GM10248 (cell line): Measurements from ENCODE around the gene ATP7A.

ENCODE experiments used
- CTCF ChIA-PET: fragments of 300-600 bp; sonication (Branson Sonifier 250); formaldehyde crosslinking; extraction: SDS; loops from one replicate; lab custom pipeline; 2021; ENCODE audit warnings: antibody characterized with exemption; lab: Yijun Ruan, JAX
- POLR2A ChIA-PET: fragments of 350-650 bp; sonication (Branson Sonifier 250); formaldehyde crosslinking; extraction: SDS; loops from one replicate; lab custom pipeline; 2020; ENCODE audit warnings: antibody characterized with exemption; lab: Yijun Ruan, JAX
- DNase-seq: peaks from one replicate; pipeline ENCODE4 v3.0.0; 2012; ENCODE audit errors: extremely low spot score
- CTCF ChIP-seq: IDR thresholded peaks from 2 replicates; pipeline ENCODE4 v1.5.1; 2012; ENCODE audit warnings: mild to moderate bottlenecking, low read depth; ENCODE audit errors: extremely low read depth, missing control alignments, control extremely low read depth

The ATP7A gene

GRCh38 chrX:78019586-78020483 is 109.3 kb downstream of the ATP7A start:
- ChIA-PET POLR2A (no interaction called here), CTCF (interaction anchor here (2.0 kb wide), 1 partner anchor 10 kb away, joined by 9 read pairs; no protein-coding TSS in a partner anchor)
- no peak for DNase-seq
- TF ChIP-seq CTCF = no peak

- CTCF ChIA-PET = interaction anchor here (0.6 to 2.6 kb wide), 27 partner anchors 9 to 1746 kb away, joined by 3 to 16 read pairs (median 5); partner anchors contain the start of genes ATP7A and COX7B
- TF ChIP-seq CTCF = peak; percentile 50
- DNase-seq = peak; percentile 45
- POLR2A ChIA-PET = no interaction called here
These were observed 114.0 kb downstream of the ATP7A start for GRCh38 chrX:78024349-78025059.

- CTCF ChIA-PET = interaction anchor here (1.2 to 3.3 kb wide), 3 partner anchors 10 to 128 kb away, joined by 4 to 13 read pairs (median 4); partner anchors contain the start of genes ATP7A and COX7B
- TF ChIP-seq CTCF = no peak
- POLR2A ChIA-PET = no interaction called here
- no peak for DNase-seq
These were observed 117.3 kb downstream of the ATP7A start for GRCh38 chrX:78027798-78028197.

- CTCF ChIA-PET = interaction anchor here (1.0 to 3.3 kb wide), 13 partner anchors 11 to 1777 kb away, joined by 3 to 13 read pairs (median 5); partner anchors contain the start of genes ATP7A and COX7B
- peak; percentile 14 for DNase-seq
- POLR2A ChIA-PET = no interaction called here
- peak; percentile 53 for TF ChIP-seq CTCF
These were observed 119.2 kb downstream of the ATP7A start for GRCh38 chrX:78029663-78030062.

GRCh38 chrX:78035061-78035460 is 124.6 kb downstream of the ATP7A start:
- TF ChIP-seq CTCF = no peak
- ChIA-PET POLR2A (no interaction called here), CTCF (interaction anchor here (1.6 kb wide), 1 partner anchor 11 kb away, joined by 5 read pairs; no protein-coding TSS in a partner anchor)
- no peak for DNase-seq

GRCh38 chrX:78037881-78038280 is 127.4 kb downstream of the ATP7A start:
- TF ChIP-seq CTCF = no peak
- no peak for DNase-seq
- ChIA-PET POLR2A (no interaction called here), CTCF (interaction anchor here (1.9 kb wide), 1 partner anchor 9 kb away, joined by 4 read pairs; no protein-coding TSS in a partner anchor)
